AG09309 (cell line): ENCODE measurements around the gene SYT9.
A peak's percentile ranks its signal among the peaks of the same experiment; 100 is the strongest.

Source experiments
- DNase-seq: peaks from one replicate; pipeline ENCODE4 v3.0.0-alpha.2; 2010; ENCODE audit warnings: low read depth
- H3K4me3 ChIP-seq: 2 replicates; pipeline ENCODE4 v1.5.1; 2011; ENCODE audit warnings: mild to moderate bottlenecking, low read depth, low read length, moderate library complexity; ENCODE audit not compliant: control insufficient read depth
- CTCF ChIP-seq: IDR thresholded peaks from 2 replicates; pipeline ENCODE4 v1.5.1; 2011; ENCODE audit warnings: mild to moderate bottlenecking, low read depth, low read length, inconsistent platforms; ENCODE audit not compliant: insufficient read depth, control insufficient read depth; ENCODE audit errors: missing control alignments

The SYT9 gene

GRCh38 chr11:7427733-7428132 is 176.0 kb downstream of the SYT9 start:
- TF ChIP-seq CTCF: no peak
- DNase-seq: no peak
- H3K4me3 ChIP-seq: no peak overlapping the region

DNA sequence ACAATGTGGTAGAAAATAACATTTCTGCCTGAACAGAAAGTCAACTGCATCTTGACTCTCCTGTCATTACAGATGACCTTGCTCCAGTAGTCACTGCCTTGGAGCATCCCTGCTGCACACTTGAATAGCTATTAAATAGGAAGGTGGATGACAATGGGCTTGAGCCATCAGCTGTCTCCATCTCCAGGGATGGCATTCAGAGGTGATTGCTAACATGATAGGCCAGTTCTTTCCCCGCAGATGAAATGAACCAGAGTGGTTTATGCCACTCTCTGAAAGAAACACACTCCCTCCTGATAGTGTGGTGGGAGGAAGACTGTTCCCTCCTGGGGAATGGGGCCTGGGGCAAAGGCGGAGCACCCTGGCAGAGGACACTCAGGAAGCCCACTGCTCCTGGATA is 176.5 kb downstream of the SYT9 start:
- H3K4me3 ChIP-seq: no peak overlapping the region
- TF ChIP-seq CTCF: no peak
- DNase-seq: no peak

- no peak for TF ChIP-seq CTCF
- no peak for DNase-seq
- no peak overlapping the region for H3K4me3 ChIP-seq
These were observed 178.8 kb downstream of the SYT9 start for GRCh38 chr11:7430496-7430895.

DNA sequence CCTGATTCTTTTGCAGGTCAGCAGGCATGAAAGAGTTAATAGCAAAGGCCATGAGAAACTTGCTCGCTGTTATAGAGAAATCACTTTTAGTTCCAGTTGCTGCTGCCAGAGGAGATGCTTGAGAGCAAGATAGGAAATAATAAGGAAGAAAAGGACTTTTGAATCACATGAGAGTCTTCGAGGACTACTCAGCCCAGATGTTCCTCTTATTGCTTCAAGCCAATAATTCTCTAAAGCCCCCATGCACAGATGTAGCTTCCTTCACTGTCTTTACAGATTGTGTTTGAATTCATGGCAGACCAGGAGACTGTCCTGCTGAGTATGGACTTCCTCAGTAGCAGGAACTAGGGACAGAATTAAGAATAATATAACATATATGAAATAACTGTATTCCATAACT is 183.5 kb downstream of the SYT9 start:
- no peak overlapping the region for H3K4me3 ChIP-seq
- no peak for TF ChIP-seq CTCF
- DNase-seq: no peak

- TF ChIP-seq CTCF: no peak
- no peak overlapping the region for H3K4me3 ChIP-seq
- no peak for DNase-seq
These were observed 184.4 kb downstream of the SYT9 start for GRCh38 chr11:7436146-7436545.

DNA sequence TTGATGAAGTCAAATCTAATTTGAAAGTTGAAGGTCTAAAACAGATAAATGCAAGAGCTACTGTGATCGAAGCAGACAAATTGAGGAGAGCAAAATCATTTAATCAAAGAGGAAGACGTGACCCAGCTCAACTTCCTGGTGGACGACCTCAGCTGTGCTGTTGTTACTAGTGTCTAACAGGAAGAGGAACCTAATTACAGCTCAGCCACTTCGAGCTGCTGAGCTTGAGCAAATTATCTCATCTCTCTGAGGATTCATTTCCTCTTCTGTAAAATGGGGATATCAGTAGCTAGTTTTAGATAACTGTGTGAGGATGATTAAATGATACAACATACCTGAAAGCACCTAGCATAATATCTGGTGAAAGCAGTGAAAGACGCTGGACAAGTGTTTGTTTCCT is 185.0 kb downstream of the SYT9 start:
- TF ChIP-seq CTCF: no peak
- no peak overlapping the region for H3K4me3 ChIP-seq
- no peak for DNase-seq

- H3K4me3 ChIP-seq: no peak overlapping the region
- TF ChIP-seq CTCF: no peak
- DNase-seq: peak; percentile 61
These were observed 186.0 kb downstream of the SYT9 start for GRCh38 chr11:7437696-7438095.
